ENCODE results near the gene ADGRL2. TPM values are rescaled to one million over a fixed set of nuclear protein-coding genes. Genes with fewer than 3 reads are reported as not detected.

The ADGRL2 gene
- total RNA-seq, 2 donors from 2014 or later, result 61.6 to 76.4 TPM

DNA sequence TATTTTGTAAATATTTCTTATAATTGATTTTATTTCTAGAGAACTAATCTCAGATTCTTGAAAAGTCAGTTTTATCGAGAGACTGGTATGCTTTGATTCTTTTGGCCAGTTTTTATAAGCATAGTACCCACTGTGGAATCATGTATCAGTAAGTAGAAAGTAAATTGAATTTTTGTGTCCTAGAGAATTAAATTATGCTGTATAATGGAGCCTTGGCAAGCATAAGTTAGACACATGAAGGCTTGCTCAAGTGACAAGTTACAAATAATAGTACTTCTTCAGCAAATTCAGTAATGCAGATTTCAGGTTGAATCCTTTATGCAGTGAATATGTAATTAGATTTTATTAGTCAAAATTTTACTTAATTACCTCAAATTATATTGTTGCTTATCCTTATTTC is 40.1 kb downstream of the ADGRL2 start:
- Mint-ChIP-seq H3K27me3 (ENCODE audit: insufficient read depth) (no peaks in the 10 kb centered on the region), H3K4me1 (peaks cover 20% of the 10 kb centered on the region), H3K27ac (no peak overlapping the region), H3K9me3 (peaks cover 3% of the 10 kb centered on the region), H3K36me3 (ENCODE audit: low read depth) (peaks cover 29% of the 10 kb centered on the region), H3K4me3 (no peak overlapping the region)
- peaks cover 12% of the 10 kb centered on the region for H3K4me1 ChIP-seq (ENCODE audit: control insufficient read depth, insufficient read depth, low read length)
- DNase-seq, result no peak
- no peaks in the 10 kb centered on the region for H3K27me3 ChIP-seq (ENCODE audit: control insufficient read depth, insufficient read depth, low read length, poor library complexity, severe bottlenecking)
- WGBS, 2 experiments (ENCODE audit: insufficient coverage in 1 of 2, insufficient read length in 1 of 2), result 86 to 100% methylated on average over 1 of the region's 1 CpG
- no peak overlapping the region for H3K4me3 ChIP-seq (ENCODE audit: low read length)
- H3K9ac ChIP-seq (ENCODE audit: extremely low read depth, low read length, poor library complexity, severe bottlenecking), result no peak overlapping the region
- H3K9me3 ChIP-seq (ENCODE audit: control insufficient read depth, low read length), result no peaks in the 10 kb centered on the region
- no peak overlapping the region for H3K27ac ChIP-seq (ENCODE audit: low read depth, low read length)
- TF ChIP-seq, protein P1, sequence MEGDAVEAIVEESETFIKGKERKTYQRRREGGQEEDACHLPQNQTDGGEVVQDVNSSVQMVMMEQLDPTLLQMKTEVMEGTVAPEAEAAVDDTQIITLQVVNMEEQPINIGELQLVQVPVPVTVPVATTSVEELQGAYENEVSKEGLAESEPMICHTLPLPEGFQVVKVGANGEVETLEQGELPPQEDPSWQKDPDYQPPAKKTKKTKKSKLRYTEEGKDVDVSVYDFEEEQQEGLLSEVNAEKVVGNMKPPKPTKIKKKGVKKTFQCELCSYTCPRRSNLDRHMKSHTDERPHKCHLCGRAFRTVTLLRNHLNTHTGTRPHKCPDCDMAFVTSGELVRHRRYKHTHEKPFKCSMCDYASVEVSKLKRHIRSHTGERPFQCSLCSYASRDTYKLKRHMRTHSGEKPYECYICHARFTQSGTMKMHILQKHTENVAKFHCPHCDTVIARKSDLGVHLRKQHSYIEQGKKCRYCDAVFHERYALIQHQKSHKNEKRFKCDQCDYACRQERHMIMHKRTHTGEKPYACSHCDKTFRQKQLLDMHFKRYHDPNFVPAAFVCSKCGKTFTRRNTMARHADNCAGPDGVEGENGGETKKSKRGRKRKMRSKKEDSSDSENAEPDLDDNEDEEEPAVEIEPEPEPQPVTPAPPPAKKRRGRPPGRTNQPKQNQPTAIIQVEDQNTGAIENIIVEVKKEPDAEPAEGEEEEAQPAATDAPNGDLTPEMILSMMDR (conservative IDR thresholded peaks at IDR 0.05), result no peak
- H3K36me3 ChIP-seq (ENCODE audit: control insufficient read depth, insufficient read depth, low read length), result peaks cover 13% of the 10 kb centered on the region

DNA sequence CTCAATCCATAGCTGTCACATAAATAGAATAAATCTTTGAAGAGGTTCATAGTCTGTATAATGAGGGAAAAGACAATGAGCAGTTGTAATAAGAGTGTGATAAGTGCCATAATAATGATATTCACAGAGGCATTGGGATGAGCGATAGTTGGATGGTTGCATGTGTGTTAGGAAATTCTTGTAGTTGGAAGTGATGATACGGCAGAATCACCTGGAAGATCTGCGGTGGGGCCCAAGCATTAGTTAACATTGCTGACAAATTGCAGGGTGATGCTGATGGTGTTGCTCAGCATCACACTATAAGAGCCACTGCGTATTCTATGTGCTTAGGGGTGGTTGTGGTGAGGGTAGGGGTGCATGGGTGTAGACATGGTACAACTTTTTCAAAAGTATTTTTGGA is 41.1 kb downstream of the ADGRL2 start:
- no peaks in the 10 kb centered on the region for H3K27me3 Mint-ChIP-seq (ENCODE audit: insufficient read depth)
- no peak overlapping the region for H3K4me3 Mint-ChIP-seq
- H3K27ac Mint-ChIP-seq, result no peak overlapping the region
- DNase-seq, result no peak
- H3K9me3 ChIP-seq (ENCODE audit: control insufficient read depth, low read length), result no peaks in the 10 kb centered on the region
- H3K4me1 Mint-ChIP-seq, result peaks cover 20% of the 10 kb centered on the region
- no peak overlapping the region for H3K9ac ChIP-seq (ENCODE audit: extremely low read depth, low read length, poor library complexity, severe bottlenecking)
- peaks cover 3% of the 10 kb centered on the region for H3K9me3 Mint-ChIP-seq
- no peaks in the 10 kb centered on the region for H3K27me3 ChIP-seq (ENCODE audit: control insufficient read depth, insufficient read depth, low read length, poor library complexity, severe bottlenecking)
- H3K36me3 ChIP-seq (ENCODE audit: control insufficient read depth, insufficient read depth, low read length), result peaks cover 13% of the 10 kb centered on the region
- peaks cover 35% of the 10 kb centered on the region for H3K36me3 Mint-ChIP-seq (ENCODE audit: low read depth)
- H3K4me1 ChIP-seq (ENCODE audit: control insufficient read depth, insufficient read depth, low read length), result peaks cover 12% of the 10 kb centered on the region
- TF ChIP-seq, protein P1 (conservative IDR thresholded peaks at IDR 0.05), result no peak
- H3K4me3 ChIP-seq (ENCODE audit: low read length), result no peak overlapping the region
- H3K27ac ChIP-seq (ENCODE audit: low read depth, low read length), result no peak overlapping the region
- 67 to 74% methylated on average over 3 to 4 of the region's 4 CpGs for WGBS, 2 experiments (ENCODE audit: insufficient coverage in 1 of 2, insufficient read length in 1 of 2)

DNA sequence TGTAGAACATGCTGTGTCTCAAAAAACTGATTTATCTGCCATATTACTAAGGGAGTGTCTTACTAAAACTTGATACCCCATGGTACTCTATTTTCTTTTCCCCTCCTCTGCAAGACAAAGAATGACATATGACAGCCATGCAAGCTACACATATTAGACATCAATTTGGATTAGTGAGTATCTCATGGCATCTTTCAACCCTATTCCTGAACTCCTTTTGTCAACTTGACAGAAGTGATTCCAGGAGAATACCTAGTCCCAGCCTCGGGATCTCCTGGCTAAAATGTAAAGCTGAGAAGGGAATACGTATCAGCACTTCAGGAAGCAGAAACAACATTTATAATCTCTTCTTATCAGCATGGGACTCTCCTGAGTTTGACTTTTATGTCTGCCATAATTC is 43.7 kb downstream of the ADGRL2 start:
- H3K4me1 Mint-ChIP-seq, result peaks cover 35% of the 10 kb centered on the region
- peaks cover 10% of the 10 kb centered on the region for H3K4me1 ChIP-seq (ENCODE audit: control insufficient read depth, insufficient read depth, low read length)
- no peaks in the 10 kb centered on the region for H3K9me3 ChIP-seq (ENCODE audit: control insufficient read depth, low read length)
- H3K4me3 ChIP-seq (ENCODE audit: low read length), result no peak overlapping the region
- H3K27ac ChIP-seq (ENCODE audit: low read depth, low read length), result no peak overlapping the region
- peaks cover 3% of the 10 kb centered on the region for H3K9me3 Mint-ChIP-seq
- peaks cover 13% of the 10 kb centered on the region for H3K36me3 ChIP-seq (ENCODE audit: control insufficient read depth, insufficient read depth, low read length)
- no peaks in the 10 kb centered on the region for H3K27me3 Mint-ChIP-seq (ENCODE audit: insufficient read depth)
- H3K27me3 ChIP-seq (ENCODE audit: control insufficient read depth, insufficient read depth, low read length, poor library complexity, severe bottlenecking), result no peaks in the 10 kb centered on the region
- peaks cover 32% of the 10 kb centered on the region for H3K36me3 Mint-ChIP-seq (ENCODE audit: low read depth)
- WGBS, 2 experiments (ENCODE audit: insufficient coverage in 1 of 2, insufficient read length in 1 of 2), result 88% methylated on average over 2 of the region's 2 CpGs; no CpG with 5 or more reads in 1 of the 2 experiments
- no peak overlapping the region for H3K9ac ChIP-seq (ENCODE audit: extremely low read depth, low read length, poor library complexity, severe bottlenecking)
- no peak overlapping the region for H3K27ac Mint-ChIP-seq
- no peak for DNase-seq
- no peak overlapping the region for H3K4me3 Mint-ChIP-seq
- TF ChIP-seq, protein P1 (conservative IDR thresholded peaks at IDR 0.05), result no peak
